GM23338 (cell line): Measurements from ENCODE around the gene CCDC170. TPM values are rescaled to one million over a fixed set of nuclear protein-coding genes. Genes with fewer than 3 reads are reported as not detected.

Experiments used
- ATAC-seq: fragments of 200-7000 bp; cut with Tn5 transposase; 3 replicates; pipeline ENCODE4 v1.9.1; 2020
- DNase-seq: peaks from one replicate; pipeline ENCODE4 v3.0.0-alpha.2; 2015; ENCODE audit warnings: low spot score
- H2AFZ ChIP-seq: fragments of 200-600 bp; sonication (generic); 2 replicates; pipeline ENCODE4 v1.8.0; 2016; ENCODE audit warnings: antibody characterized with exemption, mild to moderate bottlenecking, moderate library complexity
- H3F3A ChIP-seq: fragments of 200-600 bp; sonication (generic); replicated peaks from 2 replicates; pipeline ENCODE4 v1.8.0; 2017; ENCODE audit warnings: antibody characterized with exemption, mixed run types, low read depth
- H3K27ac ChIP-seq: fragments of 200-600 bp; sonication (generic); 2 replicates; pipeline ENCODE4 v1.6.1; 2016; ENCODE audit warnings: low read depth
- H3K27me3 ChIP-seq: fragments of 200-600 bp; sonication (generic); 2 replicates; pipeline ENCODE4 v1.8.0; 2016; ENCODE audit warnings: mild to moderate bottlenecking, mixed run types, moderate library complexity; ENCODE audit not compliant: insufficient read depth
- H3K36me3 ChIP-seq: fragments of 200-600 bp; sonication (generic); 2 replicates; pipeline ENCODE4 v1.8.0; 2016; ENCODE audit warnings: mild to moderate bottlenecking; ENCODE audit not compliant: insufficient read depth
- H3K4me1 ChIP-seq: fragments of 200-600 bp; sonication (generic); 2 replicates; pipeline ENCODE4 v1.8.0; 2016; ENCODE audit warnings: mild to moderate bottlenecking, moderate library complexity; ENCODE audit not compliant: insufficient read depth
- H3K4me2 ChIP-seq: fragments of 200-600 bp; sonication (generic); 2 replicates; pipeline ENCODE4 v1.7.1; 2017; ENCODE audit warnings: mixed run types
- H3K4me3 ChIP-seq: fragments of 200-600 bp; sonication (generic); 2 replicates; pipeline ENCODE4 v1.6.1; 2016; ENCODE audit warnings: mixed run types
- H3K79me2 ChIP-seq: fragments of 200-600 bp; sonication (generic); replicated peaks from 2 replicates; pipeline ENCODE4 v1.8.0; 2017; ENCODE audit warnings: mild to moderate bottlenecking; ENCODE audit not compliant: insufficient read depth
- H3K9me2 ChIP-seq: fragments of 200-600 bp; sonication (generic); 2 replicates; pipeline ENCODE4 v1.8.0; 2017; ENCODE audit not compliant: insufficient read depth
- H4K20me1 ChIP-seq: fragments of 200-600 bp; sonication (generic); replicated peaks from 2 replicates; pipeline ENCODE4 v1.8.0; 2017; ENCODE audit warnings: mild to moderate bottlenecking; ENCODE audit not compliant: insufficient read depth
- H3K27ac Mint-ChIP-seq: 2 replicates; pipeline ENCODE4 v1.8.0; 2020; ENCODE audit warnings: inconsistent platforms, mild to moderate bottlenecking, moderate library complexity, mixed read lengths
- H3K27me3 Mint-ChIP-seq: 3 replicates; pipeline ENCODE4 v1.8.0; 2022; ENCODE audit warnings: low read depth, mild to moderate bottlenecking, moderate library complexity, mixed read lengths, inconsistent platforms; ENCODE audit not compliant: insufficient read depth, poor library complexity
- H3K36me3 Mint-ChIP-seq: 3 replicates; pipeline ENCODE4 v1.8.0; 2021; ENCODE audit warnings: low read depth, mild to moderate bottlenecking, inconsistent platforms, moderate library complexity, mixed read lengths
- H3K4me1 Mint-ChIP-seq: 3 replicates; pipeline ENCODE4 v1.8.0; 2020; ENCODE audit warnings: mild to moderate bottlenecking, inconsistent platforms, mixed read lengths
- H3K4me3 Mint-ChIP-seq: 3 replicates; pipeline ENCODE4 v1.8.0; 2021; ENCODE audit warnings: moderate library complexity, mild to moderate bottlenecking, inconsistent platforms, mixed read lengths
- H3K9me3 Mint-ChIP-seq: 3 replicates; pipeline ENCODE4 v1.8.0; 2020; ENCODE audit warnings: moderate library complexity, mild to moderate bottlenecking, inconsistent platforms, mixed read lengths
- CREB1 ChIP-seq: fragments of 250-450 bp; sonication (Bioruptor Pico); IDR thresholded peaks from 2 replicates; pipeline ENCODE4 v1.5.0; 2020; ENCODE audit warnings: low read depth, mild to moderate bottlenecking, moderate library complexity
- EZH2 ChIP-seq: fragments of 200-600 bp; sonication (generic); IDR thresholded peaks from one replicate; pipeline ENCODE4 v1.8.0; 2017; ENCODE audit warnings: antibody characterized with exemption, mild to moderate bottlenecking, low read depth; ENCODE audit not compliant: unreplicated experiment
- EZH2phosphoT487 ChIP-seq: fragments of 200-600 bp; sonication (generic); IDR thresholded peaks from one replicate; pipeline ENCODE4 v1.8.1; 2018; ENCODE audit warnings: antibody characterized with exemption; ENCODE audit not compliant: unreplicated experiment
- JUNB ChIP-seq: IDR thresholded peaks from one replicate; pipeline ENCODE4 v1.6.1; 2016; ENCODE audit warnings: antibody characterized with exemption; ENCODE audit not compliant: unreplicated experiment
- NANOG ChIP-seq: IDR thresholded peaks from 2 replicates; pipeline ENCODE4 v1.6.1; 2016; ENCODE audit warnings: antibody characterized with exemption, borderline replicate concordance
- POLR2AphosphoS5 ChIP-seq: IDR thresholded peaks from 2 replicates; pipeline ENCODE4 v1.6.1; 2016; ENCODE audit warnings: antibody characterized with exemption, low read depth
- STAT1 ChIP-seq: IDR thresholded peaks from one replicate; pipeline ENCODE4 v1.6.1; 2016; ENCODE audit warnings: antibody characterized with exemption; ENCODE audit not compliant: unreplicated experiment
- ZNF114 ChIP-seq: fragments of 250-450 bp; sonication (Bioruptor Pico); IDR thresholded peaks from 2 replicates; pipeline ENCODE4 v1.5.0; 2020; ENCODE audit warnings: mild to moderate bottlenecking, moderate library complexity
- ZNF331 ChIP-seq: fragments of 250-450 bp; sonication (Bioruptor Pico); IDR thresholded peaks from 2 replicates; pipeline ENCODE4 v1.5.0; 2020; ENCODE audit warnings: low read depth, mild to moderate bottlenecking, moderate library complexity
- polyA plus RNA-seq: library from polyadenylated mRNA; unstranded; fragments of >200 nt; fragmentation: Nextera tagmentation; extraction: Ambion mirVana; gene quantifications from 2 replicates; pipeline ENCODE4 v1.2.1, GENCODE V29; 2016
- total RNA-seq: library from RNA; depleted of rRNA; stranded (reverse); fragments of >200 nt; shearing (Covaris generic); gene quantifications from 2 replicates; pipeline ENCODE4 v1.2.3, GENCODE V29; 2014
- TF ChIP-seq, protein P1 (sequence below): IDR thresholded peaks from 2 replicates; pipeline ENCODE4 v1.6.1; 2016; ENCODE audit warnings: antibody characterized with exemption
- TF ChIP-seq, protein P2 (sequence below): IDR thresholded peaks from one replicate; pipeline ENCODE4 v1.6.1; 2018; ENCODE audit warnings: antibody characterized with exemption; ENCODE audit not compliant: unreplicated experiment
- TF ChIP-seq, protein P3 (sequence below), 2 experiments: fragments of 200-600 bp in 1 of 2; sonication (generic) in 1 of 2; conservative IDR thresholded peaks; 2 replicates each; pipeline versions ENCODE4 v1.5.1 to v1.6.1; 2016 to 2017; ENCODE audit warnings: antibody characterized with exemption in 2 of 2, low read depth in 2 of 2, mild to moderate bottlenecking in 2 of 2, moderate library complexity in 1 of 2
- TF ChIP-seq, protein P4 (sequence below): fragments of 250-450 bp; sonication (Bioruptor Pico); IDR thresholded peaks from 2 replicates; pipeline ENCODE4 v1.5.0; 2020; ENCODE audit warnings: mild to moderate bottlenecking, moderate library complexity

Gene CCDC170
- total and polyA plus RNA-seq, 2 experiments from 2014 or later = 0.18 TPM; not detected in 1

DNA sequence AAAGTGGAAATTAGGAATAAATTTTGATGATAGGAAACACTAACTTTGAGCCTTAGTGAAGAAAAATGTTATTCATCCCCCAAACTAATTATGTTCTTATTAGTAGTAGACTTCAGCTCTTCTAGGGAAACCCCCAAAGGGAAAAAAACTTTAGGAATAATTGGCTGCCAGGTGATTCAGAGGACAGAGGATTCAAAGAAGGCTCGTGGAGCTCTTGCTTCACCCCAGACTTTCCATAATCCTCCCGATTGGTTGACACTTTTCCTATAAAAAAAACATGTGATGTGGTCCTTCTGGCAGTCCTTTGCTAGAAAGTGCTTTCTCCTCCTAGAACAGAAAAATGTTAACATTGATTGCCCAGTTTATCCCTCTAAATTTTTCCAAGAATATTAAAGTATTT lies 5.6 kb upstream of the CCDC170 start:
- Mint-ChIP-seq H3K4me1 (no peaks in the 10 kb centered on the region; the same call in 2 of the 3 replicates), H3K27me3 (peaks cover 9% of the 10 kb centered on the region), H3K9me3 (no peaks in the 10 kb centered on the region), H3K36me3 (no peaks in the 10 kb centered on the region), H3K4me3 (no peak overlapping the region), H3K27ac (no peak overlapping the region)
- H3K27me3 ChIP-seq = peaks cover 16% of the 10 kb centered on the region
- no peaks in the 10 kb centered on the region for H3K79me2 ChIP-seq
- no peak overlapping the region for H3K4me3 ChIP-seq
- no peaks in the 10 kb centered on the region for H4K20me1 ChIP-seq
- no peaks in the 10 kb centered on the region for H3K36me3 ChIP-seq
- TF ChIP-seq, protein P1, sequence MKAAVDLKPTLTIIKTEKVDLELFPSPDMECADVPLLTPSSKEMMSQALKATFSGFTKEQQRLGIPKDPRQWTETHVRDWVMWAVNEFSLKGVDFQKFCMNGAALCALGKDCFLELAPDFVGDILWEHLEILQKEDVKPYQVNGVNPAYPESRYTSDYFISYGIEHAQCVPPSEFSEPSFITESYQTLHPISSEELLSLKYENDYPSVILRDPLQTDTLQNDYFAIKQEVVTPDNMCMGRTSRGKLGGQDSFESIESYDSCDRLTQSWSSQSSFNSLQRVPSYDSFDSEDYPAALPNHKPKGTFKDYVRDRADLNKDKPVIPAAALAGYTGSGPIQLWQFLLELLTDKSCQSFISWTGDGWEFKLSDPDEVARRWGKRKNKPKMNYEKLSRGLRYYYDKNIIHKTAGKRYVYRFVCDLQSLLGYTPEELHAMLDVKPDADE = no peak
- TF ChIP-seq CREB1 (CRISPR knock-in tag) (no peak), STAT1 (no peak), POLR2AphosphoS5 (no peak), JUNB (no peak), ZNF331 (no peak), ZNF114 (no peak), EZH2 (no peak), EZH2phosphoT487 (no peak), NANOG (no peak)
- TF ChIP-seq, protein P2, sequence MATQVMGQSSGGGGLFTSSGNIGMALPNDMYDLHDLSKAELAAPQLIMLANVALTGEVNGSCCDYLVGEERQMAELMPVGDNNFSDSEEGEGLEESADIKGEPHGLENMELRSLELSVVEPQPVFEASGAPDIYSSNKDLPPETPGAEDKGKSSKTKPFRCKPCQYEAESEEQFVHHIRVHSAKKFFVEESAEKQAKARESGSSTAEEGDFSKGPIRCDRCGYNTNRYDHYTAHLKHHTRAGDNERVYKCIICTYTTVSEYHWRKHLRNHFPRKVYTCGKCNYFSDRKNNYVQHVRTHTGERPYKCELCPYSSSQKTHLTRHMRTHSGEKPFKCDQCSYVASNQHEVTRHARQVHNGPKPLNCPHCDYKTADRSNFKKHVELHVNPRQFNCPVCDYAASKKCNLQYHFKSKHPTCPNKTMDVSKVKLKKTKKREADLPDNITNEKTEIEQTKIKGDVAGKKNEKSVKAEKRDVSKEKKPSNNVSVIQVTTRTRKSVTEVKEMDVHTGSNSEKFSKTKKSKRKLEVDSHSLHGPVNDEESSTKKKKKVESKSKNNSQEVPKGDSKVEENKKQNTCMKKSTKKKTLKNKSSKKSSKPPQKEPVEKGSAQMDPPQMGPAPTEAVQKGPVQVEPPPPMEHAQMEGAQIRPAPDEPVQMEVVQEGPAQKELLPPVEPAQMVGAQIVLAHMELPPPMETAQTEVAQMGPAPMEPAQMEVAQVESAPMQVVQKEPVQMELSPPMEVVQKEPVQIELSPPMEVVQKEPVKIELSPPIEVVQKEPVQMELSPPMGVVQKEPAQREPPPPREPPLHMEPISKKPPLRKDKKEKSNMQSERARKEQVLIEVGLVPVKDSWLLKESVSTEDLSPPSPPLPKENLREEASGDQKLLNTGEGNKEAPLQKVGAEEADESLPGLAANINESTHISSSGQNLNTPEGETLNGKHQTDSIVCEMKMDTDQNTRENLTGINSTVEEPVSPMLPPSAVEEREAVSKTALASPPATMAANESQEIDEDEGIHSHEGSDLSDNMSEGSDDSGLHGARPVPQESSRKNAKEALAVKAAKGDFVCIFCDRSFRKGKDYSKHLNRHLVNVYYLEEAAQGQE = no peak
- TF ChIP-seq, protein P3, sequence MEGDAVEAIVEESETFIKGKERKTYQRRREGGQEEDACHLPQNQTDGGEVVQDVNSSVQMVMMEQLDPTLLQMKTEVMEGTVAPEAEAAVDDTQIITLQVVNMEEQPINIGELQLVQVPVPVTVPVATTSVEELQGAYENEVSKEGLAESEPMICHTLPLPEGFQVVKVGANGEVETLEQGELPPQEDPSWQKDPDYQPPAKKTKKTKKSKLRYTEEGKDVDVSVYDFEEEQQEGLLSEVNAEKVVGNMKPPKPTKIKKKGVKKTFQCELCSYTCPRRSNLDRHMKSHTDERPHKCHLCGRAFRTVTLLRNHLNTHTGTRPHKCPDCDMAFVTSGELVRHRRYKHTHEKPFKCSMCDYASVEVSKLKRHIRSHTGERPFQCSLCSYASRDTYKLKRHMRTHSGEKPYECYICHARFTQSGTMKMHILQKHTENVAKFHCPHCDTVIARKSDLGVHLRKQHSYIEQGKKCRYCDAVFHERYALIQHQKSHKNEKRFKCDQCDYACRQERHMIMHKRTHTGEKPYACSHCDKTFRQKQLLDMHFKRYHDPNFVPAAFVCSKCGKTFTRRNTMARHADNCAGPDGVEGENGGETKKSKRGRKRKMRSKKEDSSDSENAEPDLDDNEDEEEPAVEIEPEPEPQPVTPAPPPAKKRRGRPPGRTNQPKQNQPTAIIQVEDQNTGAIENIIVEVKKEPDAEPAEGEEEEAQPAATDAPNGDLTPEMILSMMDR (conservative IDR thresholded peaks at IDR 0.05; ENCODE audit: low read depth in 2 of 2) = no peak
- TF ChIP-seq, protein P4, sequence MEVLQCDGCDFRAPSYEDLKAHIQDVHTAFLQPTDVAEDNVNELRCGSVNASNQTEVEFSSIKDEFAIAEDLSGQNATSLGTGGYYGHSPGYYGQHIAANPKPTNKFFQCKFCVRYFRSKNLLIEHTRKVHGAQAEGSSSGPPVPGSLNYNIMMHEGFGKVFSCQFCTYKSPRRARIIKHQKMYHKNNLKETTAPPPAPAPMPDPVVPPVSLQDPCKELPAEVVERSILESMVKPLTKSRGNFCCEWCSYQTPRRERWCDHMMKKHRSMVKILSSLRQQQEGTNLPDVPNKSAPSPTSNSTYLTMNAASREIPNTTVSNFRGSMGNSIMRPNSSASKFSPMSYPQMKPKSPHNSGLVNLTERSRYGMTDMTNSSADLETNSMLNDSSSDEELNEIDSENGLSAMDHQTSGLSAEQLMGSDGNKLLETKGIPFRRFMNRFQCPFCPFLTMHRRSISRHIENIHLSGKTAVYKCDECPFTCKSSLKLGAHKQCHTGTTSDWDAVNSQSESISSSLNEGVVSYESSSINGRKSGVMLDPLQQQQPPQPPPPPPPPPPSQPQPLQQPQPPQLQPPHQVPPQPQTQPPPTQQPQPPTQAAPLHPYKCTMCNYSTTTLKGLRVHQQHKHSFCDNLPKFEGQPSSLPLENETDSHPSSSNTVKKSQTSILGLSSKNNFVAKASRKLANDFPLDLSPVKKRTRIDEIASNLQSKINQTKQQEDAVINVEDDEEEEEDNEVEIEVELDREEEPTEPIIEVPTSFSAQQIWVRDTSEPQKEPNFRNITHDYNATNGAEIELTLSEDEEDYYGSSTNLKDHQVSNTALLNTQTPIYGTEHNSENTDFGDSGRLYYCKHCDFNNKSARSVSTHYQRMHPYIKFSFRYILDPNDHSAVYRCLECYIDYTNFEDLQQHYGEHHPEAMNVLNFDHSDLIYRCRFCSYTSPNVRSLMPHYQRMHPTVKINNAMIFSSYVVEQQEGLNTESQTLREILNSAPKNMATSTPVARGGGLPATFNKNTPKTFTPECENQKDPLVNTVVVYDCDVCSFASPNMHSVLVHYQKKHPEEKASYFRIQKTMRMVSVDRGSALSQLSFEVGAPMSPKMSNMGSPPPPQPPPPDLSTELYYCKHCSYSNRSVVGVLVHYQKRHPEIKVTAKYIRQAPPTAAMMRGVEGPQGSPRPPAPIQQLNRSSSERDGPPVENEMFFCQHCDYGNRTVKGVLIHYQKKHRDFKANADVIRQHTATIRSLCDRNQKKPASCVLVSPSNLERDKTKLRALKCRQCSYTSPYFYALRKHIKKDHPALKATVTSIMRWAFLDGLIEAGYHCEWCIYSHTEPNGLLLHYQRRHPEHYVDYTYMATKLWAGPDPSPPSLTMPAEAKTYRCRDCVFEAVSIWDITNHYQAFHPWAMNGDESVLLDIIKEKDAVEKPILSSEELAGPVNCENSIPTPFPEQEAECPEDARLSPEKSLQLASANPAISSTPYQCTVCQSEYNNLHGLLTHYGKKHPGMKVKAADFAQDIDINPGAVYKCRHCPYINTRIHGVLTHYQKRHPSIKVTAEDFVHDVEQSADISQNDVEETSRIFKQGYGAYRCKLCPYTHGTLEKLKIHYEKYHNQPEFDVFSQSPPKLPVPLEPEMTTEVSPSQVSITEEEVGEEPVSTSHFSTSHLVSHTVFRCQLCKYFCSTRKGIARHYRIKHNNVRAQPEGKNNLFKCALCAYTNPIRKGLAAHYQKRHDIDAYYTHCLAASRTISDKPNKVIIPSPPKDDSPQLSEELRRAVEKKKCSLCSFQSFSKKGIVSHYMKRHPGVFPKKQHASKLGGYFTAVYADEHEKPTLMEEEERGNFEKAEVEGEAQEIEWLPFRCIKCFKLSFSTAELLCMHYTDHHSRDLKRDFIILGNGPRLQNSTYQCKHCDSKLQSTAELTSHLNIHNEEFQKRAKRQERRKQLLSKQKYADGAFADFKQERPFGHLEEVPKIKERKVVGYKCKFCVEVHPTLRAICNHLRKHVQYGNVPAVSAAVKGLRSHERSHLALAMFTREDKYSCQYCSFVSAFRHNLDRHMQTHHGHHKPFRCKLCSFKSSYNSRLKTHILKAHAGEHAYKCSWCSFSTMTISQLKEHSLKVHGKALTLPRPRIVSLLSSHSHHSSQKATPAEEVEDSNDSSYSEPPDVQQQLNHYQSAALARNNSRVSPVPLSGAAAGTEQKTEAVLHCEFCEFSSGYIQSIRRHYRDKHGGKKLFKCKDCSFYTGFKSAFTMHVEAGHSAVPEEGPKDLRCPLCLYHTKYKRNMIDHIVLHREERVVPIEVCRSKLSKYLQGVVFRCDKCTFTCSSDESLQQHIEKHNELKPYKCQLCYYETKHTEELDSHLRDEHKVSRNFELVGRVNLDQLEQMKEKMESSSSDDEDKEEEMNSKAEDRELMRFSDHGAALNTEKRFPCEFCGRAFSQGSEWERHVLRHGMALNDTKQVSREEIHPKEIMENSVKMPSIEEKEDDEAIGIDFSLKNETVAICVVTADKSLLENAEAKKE = no peak
- H3F3A ChIP-seq = no peaks in the 10 kb centered on the region
- DNase-seq (no peak), ATAC-seq (no peak)
- no peaks in the 10 kb centered on the region for H3K4me1 ChIP-seq
- no peak overlapping the region for H3K27ac ChIP-seq
- no peaks in the 10 kb centered on the region for H3K9me2 ChIP-seq
- H3K4me2 ChIP-seq = no peak overlapping the region
- H2AFZ ChIP-seq = no peak overlapping the region
